Esophagus muscularis mucosa (tissue), 4 donors: ENCODE results near the gene GMPR2. TPM values are rescaled to one million over a fixed set of nuclear protein-coding genes. Genes with fewer than 3 reads are reported as not detected.

Experiments
- DNase-seq: peaks from one replicate; pipeline ENCODE4 v3.0.0-alpha.2; 2017; ENCODE audit errors: extremely low spot score
- H3K27ac ChIP-seq, 4 donors: fragments of 200-600 bp; sonication (generic); replicated peaks in 1 of 4; 1 replicate in 3 of 4; 2 replicates in 1 of 4; pipeline ENCODE4 v1.5.1; 2016 to 2019; ENCODE audit warnings: mild to moderate bottlenecking in 1 of 4
- H3K27me3 ChIP-seq, 4 donors: fragments of 200-600 bp; sonication (generic); one replicate each; pipeline versions ENCODE4 v1.5.1 to v1.6.0; 2016 to 2019
- H3K36me3 ChIP-seq, 4 donors: fragments of 200-600 bp; sonication (generic); one replicate each; pipeline ENCODE4 v1.5.1; 2016 to 2019
- H3K4me1 ChIP-seq, 4 donors: fragments of 200-600 bp; sonication (generic); one replicate each; pipeline ENCODE4 v1.5.1; 2016 to 2019
- H3K4me3 ChIP-seq, 4 donors: fragments of 200-600 bp; sonication (generic); 1 replicate in 2 of 4; 2 replicates in 2 of 4; pipeline ENCODE4 v1.5.1; 2016 to 2019; ENCODE audit warnings: mild to moderate bottlenecking in 4 of 4, moderate library complexity in 1 of 4
- H3K9me3 ChIP-seq, 4 donors: fragments of 200-600 bp; sonication (generic); 1 replicate in 3 of 4; 2 replicates in 1 of 4; pipeline ENCODE4 v1.5.1; 2016 to 2019
- CTCF ChIP-seq, 3 experiments: fragments of 200-600 bp in 2 of 3; fragments of 450-650 bp in 1 of 3; sonication (generic) in 2 of 3; IDR thresholded peaks; one replicate each; pipeline ENCODE4 v1.5.1; 2017 to 2019; ENCODE audit warnings: antibody characterized with exemption in 3 of 3, mild to moderate bottlenecking in 2 of 3, moderate library complexity in 1 of 3
- EP300 ChIP-seq: sonication (generic); formaldehyde crosslinking; IDR thresholded peaks from one replicate; pipeline ENCODE4 v1.6.1; 2017; ENCODE audit warnings: antibody characterized with exemption
- POLR2A ChIP-seq: fragments of 450-650 bp; IDR thresholded peaks from one replicate; pipeline ENCODE4 v1.6.1; 2017; ENCODE audit warnings: antibody characterized with exemption, moderate library complexity, mild to moderate bottlenecking, low read depth
- POLR2AphosphoS5 ChIP-seq, 2 donors: sonication (generic); formaldehyde crosslinking; IDR thresholded peaks; one replicate each; pipeline ENCODE4 v1.6.1; 2017; ENCODE audit warnings: antibody characterized with exemption in 2 of 2
- WGBS: methylation state at CpG from one replicate; pipeline ENCODE4 v1.1.5; 2018; 5-methylcytosine and 5-hydroxymethylcytosine counted together
- intact Hi-C: fragments of 100-400 bp; cut with DNase I; formaldehyde crosslinking; loops from one replicate; pipeline ENCODE4 v1.15.1; 2023
- total RNA-seq, 4 donors: library from RNA; depleted of rRNA; stranded (reverse); fragments of >200 nt; gene quantifications; one replicate each; pipeline versions ENCODE4 v1.1.0 to v1.2.1, GENCODE V29; 2016

Gene GMPR2
- total RNA-seq, 4 donors from 2014 or later = 43.1 to 53.4 (median 50.5) TPM

- H3K36me3 ChIP-seq = peaks cover 0 to 20% (median 2%) of the 10 kb centered on the region in 4 donors
- TF ChIP-seq POLR2A = no peak
- TF ChIP-seq POLR2AphosphoS5 (IDR thresholded peaks at IDR 0.05) = no peak
- no peak for TF ChIP-seq EP300
- no peak for TF ChIP-seq CTCF (IDR thresholded peaks at IDR 0.05)
- no peaks in the 10 kb centered on the region for H3K27me3 ChIP-seq
- no peak overlapping the region for H3K27ac ChIP-seq
- intact Hi-C loops = no loop called here
- H3K4me1 ChIP-seq = peaks cover 0 to 9% (median 2%) of the 10 kb centered on the region in 4 donors
- 72% methylated on average over 16 of the region's 16 CpGs for WGBS
- H3K9me3 ChIP-seq = no peaks in the 10 kb centered on the region
- no peak for DNase-seq
- H3K4me3 ChIP-seq = no peak overlapping the region
Measured at GRCh38 chr14:24259282-24260025, 26.7 kb downstream of the GMPR2 start.

GRCh38 chr14:24260026-24260779, 27.5 kb downstream of the GMPR2 start:
- H3K9me3 ChIP-seq = no peaks in the 10 kb centered on the region
- no peak for TF ChIP-seq EP300
- TF ChIP-seq POLR2A = no peak
- no peak for TF ChIP-seq CTCF (IDR thresholded peaks at IDR 0.05)
- TF ChIP-seq POLR2AphosphoS5 (IDR thresholded peaks at IDR 0.05) = no peak
- no peak for DNase-seq
- no peaks in the 10 kb centered on the region for H3K27me3 ChIP-seq
- peaks cover 0 to 9% (median 2%) of the 10 kb centered on the region in 4 donors for H3K4me1 ChIP-seq
- 90% methylated on average over 15 of the region's 16 CpGs for WGBS
- peaks cover 0 to 20% (median 5%) of the 10 kb centered on the region in 4 donors for H3K36me3 ChIP-seq
- H3K27ac ChIP-seq = no peak overlapping the region
- H3K4me3 ChIP-seq = no peak overlapping the region
- intact Hi-C loops = no loop called here

DNA sequence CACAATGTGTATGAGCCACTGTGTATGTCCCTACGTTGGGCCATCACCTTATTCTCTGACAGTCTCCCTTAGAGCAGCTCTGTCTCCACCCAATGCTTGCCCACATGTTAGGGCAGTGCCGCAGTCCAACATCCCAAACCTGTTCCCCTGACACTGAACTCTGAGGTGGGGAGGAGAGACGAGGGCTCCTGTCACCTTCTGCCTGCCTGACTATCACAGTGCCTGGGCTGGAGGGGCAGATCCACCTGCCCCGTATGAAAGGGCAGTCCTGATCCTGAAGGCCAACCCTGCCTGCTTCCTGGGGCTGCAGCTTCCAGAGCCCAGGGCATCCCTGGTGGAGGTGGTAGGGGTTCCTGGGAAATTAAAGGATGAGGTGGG, 28.0 kb downstream of the GMPR2 start:
- H3K9me3 ChIP-seq = no peaks in the 10 kb centered on the region
- no peaks in the 10 kb centered on the region for H3K27me3 ChIP-seq
- peaks cover 0 to 20% (median 11%) of the 10 kb centered on the region in 4 donors for H3K36me3 ChIP-seq
- H3K4me3 ChIP-seq = no peak overlapping the region
- 71% methylated on average over 1 of the region's 4 CpGs for WGBS
- no peak overlapping the region for H3K27ac ChIP-seq
- H3K4me1 ChIP-seq = peaks cover 0 to 9% (median 2%) of the 10 kb centered on the region in 4 donors
- DNase-seq = no peak
- TF ChIP-seq POLR2A = no peak
- no peak for TF ChIP-seq CTCF (IDR thresholded peaks at IDR 0.05)
- TF ChIP-seq POLR2AphosphoS5 (IDR thresholded peaks at IDR 0.05) = no peak
- no peak for TF ChIP-seq EP300
- intact Hi-C loops = no loop called here

- Histone ChIP-seq H3K4me3 (no peak overlapping the region), H3K9me3 (no peaks in the 10 kb centered on the region), H3K36me3 (peaks cover 3 to 27% (median 16%) of the 10 kb centered on the region in 4 donors), H3K27me3 (no peaks in the 10 kb centered on the region), H3K4me1 (peaks cover 0 to 9% (median 2%) of the 10 kb centered on the region in 4 donors), H3K27ac (no peak overlapping the region)
- DNase-seq = no peak
- intact Hi-C loops = no loop called here
- TF ChIP-seq EP300 = no peak
- TF ChIP-seq POLR2A = no peak
- no peak for TF ChIP-seq CTCF (IDR thresholded peaks at IDR 0.05)
- no peak for TF ChIP-seq POLR2AphosphoS5 (IDR thresholded peaks at IDR 0.05)
- 92% methylated on average over 18 of the region's 20 CpGs for WGBS
Measured at GRCh38 chr14:24261256-24261968, 28.7 kb downstream of the GMPR2 start.
